ENCODE data around the gene PDE4B.

GRCh38 chr1:66354311-66355201 is 561.9 kb downstream of the PDE4B start:
- no peak for TF ChIP-seq POLR2A (IDR thresholded peaks at IDR 0.05)
- peak in 1 of 12 donors; percentile 13 for TF ChIP-seq CTCF (IDR thresholded peaks at IDR 0.05)

All from heart left ventricle (tissue), 13 donors.